ENCODE results near the gene SUPT5H.
"Not testable (repeated sequence)": the region's sequence is repeated elsewhere in the genome, so short reads cannot be mapped to it uniquely, and the experiment has no call there.

The SUPT5H gene

DNA sequence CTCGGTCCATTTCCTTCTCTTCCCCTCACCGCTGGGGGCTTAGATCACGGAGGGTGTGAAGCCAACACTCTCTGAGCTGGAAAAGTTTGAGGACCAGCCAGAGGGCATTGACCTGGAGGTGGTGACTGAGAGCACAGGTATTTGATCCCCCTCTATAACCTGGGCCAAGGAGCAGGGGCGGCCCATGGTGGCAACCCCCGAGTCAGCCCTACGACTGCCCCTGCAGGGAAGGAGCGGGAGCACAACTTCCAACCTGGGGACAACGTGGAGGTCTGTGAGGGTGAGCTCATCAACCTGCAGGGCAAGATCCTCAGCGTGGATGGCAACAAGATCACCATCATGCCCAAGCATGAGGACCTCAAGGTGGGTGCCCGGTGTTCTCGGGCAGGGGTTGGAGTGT, 23.7 kb downstream of the SUPT5H start:
- DNase-seq, result no peak

DNA sequence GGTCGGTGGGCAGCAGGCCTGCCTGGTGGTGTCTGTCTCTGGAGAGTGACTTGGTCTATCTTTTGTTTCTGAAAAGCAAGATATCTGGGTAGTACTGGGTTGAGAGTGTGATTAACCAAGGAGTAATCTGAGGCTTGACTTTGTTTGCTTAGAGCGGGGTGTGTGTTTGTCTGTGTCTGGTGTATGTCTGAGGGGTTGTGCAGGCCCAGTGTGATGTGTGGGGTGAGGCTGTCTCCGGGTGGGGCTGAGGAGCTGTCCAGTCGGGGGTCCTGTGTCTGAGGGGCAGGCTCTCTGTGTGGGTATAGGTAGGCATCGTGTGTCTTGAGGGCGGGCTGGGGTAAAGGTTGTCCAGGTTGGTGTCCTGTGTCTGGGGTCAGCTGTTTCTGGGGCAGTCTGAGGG, 24.2 kb downstream of the SUPT5H start:
- DNase-seq, result no peak

DNA sequence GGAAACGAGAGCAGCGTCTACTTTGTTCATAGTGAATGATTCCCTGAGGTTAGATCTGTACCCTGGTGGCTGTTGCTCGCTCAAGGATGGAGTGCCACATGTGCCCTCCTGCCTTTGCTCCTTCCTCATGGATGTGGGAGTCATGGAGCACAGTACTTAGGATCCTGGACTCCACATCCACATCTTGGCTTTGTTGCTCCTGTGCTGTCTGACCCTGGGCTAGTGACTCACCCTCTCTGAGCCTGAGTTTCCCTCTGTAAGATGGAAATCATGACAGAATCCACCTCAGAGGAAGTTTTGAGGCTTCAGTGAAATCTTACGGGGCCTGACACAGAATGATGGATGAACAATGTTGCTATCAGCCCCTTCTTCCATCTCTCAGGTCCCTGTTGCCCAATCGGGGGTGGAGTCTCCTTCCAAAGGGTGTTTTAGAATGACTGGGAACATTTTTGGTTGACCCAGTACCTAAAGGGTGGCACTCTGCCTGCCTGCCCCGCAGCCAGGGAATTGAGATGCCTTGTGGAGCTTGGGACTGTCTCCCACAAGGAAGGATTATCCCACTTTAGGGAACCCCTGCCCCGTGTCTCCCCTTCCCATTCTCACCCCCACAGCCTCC, 25.4 kb downstream of the SUPT5H start:
- DNase-seq, result no peak

DNA sequence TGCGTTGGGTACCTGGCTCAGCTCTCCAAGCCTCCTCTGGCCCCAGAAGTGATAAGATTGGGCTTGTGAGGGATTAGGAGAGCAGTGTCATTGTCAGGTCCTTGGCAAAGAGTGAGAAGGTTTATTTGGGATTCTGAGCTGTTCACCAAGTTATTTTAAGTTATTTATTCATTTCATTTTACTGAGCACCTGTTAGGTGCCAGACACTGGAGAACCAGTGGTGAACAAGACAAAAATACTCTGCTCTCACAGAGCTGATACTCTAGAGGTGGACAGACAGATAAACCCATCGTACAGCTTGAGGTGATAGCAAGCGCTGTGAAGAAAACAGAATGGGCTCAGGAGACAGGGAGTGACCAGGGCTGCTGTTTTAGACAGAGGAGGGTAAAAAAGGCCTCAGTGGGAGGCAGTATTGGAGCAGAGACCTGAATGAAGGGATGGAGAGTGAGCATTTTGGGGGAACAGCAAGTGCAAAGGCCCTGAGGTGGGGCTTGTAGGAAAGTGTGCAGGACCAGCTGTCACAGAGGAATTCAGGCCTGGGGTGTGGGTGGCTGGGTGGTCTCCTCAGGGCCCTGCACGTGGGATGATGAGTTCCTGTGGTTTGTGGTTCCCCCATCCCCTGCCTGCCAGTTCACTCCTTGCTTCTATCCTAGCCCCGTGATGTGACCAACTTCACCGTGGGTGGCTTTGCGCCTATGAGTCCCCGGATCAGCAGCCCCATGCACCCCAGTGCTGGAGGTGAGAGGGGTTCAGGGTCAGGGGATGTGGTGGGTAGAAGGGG, 26.6 kb downstream of the SUPT5H start:
- DNase-seq, result no peak

DNA sequence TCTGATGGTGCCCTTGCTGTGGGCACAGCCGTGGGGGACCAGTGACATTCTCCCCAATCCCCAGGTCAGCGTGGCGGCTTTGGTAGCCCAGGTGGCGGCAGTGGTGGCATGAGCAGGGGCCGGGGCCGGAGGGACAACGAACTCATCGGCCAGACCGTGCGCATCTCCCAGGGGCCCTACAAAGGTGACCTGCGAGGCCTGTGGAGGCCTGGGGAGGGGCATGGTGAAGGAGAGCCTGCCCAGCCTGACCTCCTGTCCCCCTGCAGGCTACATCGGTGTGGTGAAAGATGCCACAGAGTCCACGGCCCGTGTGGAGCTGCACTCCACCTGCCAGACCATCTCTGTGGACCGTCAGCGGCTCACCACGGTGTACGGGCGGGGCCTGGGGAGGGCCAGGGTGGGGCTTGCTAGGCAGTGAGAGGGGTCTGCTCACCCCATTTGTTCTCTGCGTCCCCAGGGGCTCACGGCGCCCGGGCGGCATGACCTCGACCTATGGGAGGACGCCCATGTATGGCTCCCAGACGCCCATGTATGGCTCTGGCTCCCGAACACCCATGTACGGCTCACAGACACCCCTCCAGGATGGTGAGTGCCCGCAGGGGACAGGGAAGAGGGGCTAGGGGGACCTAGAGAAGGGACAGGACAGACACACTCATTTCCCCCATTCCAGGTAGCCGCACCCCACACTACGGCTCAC, 27.5 kb downstream of the SUPT5H start:
- DNase-seq, result no peak

DNA sequence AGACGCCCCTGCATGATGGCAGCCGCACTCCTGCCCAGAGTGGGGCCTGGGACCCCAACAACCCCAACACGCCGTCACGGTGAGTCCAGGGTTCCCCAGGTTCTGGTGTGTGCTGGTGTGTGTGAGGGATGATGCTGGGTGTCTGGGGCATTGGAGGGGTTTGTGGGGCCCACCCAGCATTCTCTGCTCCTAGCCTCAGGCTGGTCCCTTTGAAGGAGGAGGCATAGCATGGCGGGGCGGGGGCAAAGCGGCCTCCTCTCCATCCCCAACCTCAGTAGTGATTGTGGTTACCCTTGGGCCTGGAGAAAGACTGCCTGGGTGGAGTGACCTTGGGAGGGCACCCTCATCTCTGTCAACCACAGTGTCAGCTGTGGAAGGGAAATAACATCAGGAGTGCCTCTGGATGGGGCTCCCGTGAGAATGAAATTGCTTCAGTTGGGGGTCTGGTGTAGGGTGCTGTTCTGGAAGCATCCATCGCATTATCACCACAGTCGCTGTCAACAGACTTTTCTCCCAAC, 28.1 kb downstream of the SUPT5H start:
- no peak for DNase-seq

DNA sequence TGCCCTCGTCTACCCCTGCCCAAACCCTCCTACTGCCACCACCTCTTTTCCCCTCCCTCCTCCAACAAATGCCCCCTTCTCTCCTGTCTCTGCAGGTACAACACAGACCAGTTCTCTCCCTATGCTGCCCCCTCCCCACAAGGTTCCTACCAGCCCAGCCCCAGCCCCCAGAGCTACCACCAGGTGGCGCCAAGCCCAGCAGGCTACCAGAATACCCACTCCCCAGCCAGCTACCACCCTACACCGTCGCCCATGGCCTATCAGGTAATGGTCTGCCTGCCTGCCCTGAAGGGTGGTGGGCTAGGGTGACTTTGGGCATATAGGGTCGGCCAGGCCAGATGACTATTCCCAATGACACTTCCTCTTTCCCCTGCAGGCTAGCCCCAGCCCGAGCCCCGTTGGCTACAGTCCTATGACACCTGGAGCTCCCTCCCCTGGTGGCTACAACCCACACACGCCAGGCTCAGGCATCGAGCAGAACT, 28.8 kb downstream of the SUPT5H start:
- DNase-seq, result peak; percentile 51

DNA sequence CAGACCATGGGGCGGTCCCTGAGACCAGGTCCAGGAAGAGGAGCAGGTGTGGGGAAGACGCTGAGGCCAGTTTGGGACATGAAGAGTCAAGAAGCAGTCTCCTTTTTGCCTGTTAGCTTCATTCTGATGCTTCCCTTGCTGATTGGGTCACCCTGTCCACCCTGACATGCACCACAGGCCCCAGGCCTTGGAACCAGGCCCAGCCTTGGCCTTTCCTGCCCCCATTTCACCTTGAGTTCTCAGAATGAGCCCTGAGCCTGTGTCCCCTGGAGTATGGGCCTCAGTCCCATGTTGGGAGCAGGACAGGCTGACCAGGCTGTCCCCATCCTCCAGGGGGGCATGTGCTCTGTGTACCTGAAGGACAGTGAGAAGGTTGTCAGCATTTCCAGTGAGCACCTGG, 30.4 kb downstream of the SUPT5H start:
- no peak for DNase-seq

DNA sequence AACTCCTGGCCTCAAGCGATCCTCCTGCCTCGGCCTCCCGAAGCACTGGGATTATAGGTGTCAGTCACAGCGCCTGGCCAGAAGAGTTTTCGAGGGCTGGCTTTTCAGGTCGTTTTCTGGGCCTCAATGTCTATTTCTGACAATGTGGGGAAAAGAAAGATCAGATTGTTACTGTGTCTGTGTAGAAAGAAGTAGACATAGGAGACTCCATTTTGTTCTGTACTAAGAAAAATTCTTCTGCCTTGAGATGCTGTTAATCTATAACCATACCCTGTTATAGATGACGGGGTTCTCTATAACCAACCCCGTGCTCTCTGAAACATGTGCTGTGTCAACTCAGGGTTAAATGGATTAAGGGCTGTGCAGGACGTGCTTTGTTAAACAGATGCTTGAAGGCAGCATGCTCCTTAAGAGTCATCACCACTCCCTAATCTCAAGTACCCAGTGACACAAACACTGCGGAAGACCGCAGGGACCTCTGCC, 34.0 kb downstream of the SUPT5H start:
- not testable (repeated sequence) for DNase-seq

DNA sequence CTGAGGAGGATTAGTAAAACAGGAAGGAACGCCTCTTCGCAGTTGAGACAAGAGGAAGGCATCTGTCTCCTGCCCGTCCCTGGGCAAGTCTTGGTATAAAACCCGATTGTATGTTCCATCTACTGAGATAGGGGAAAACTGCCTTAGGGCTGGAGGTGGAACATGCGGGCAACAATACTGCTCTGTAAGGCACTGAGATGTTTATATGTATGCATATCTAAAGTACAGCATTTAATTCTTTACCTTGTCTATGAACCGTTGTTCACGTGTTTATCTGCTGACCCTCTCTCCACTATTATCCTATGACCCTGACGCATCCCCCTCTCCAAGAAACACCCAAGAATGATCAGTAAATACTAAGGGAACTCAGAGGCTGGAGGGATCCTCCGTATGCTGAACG, 34.5 kb downstream of the SUPT5H start:
- DNase-seq, result no peak

DNA sequence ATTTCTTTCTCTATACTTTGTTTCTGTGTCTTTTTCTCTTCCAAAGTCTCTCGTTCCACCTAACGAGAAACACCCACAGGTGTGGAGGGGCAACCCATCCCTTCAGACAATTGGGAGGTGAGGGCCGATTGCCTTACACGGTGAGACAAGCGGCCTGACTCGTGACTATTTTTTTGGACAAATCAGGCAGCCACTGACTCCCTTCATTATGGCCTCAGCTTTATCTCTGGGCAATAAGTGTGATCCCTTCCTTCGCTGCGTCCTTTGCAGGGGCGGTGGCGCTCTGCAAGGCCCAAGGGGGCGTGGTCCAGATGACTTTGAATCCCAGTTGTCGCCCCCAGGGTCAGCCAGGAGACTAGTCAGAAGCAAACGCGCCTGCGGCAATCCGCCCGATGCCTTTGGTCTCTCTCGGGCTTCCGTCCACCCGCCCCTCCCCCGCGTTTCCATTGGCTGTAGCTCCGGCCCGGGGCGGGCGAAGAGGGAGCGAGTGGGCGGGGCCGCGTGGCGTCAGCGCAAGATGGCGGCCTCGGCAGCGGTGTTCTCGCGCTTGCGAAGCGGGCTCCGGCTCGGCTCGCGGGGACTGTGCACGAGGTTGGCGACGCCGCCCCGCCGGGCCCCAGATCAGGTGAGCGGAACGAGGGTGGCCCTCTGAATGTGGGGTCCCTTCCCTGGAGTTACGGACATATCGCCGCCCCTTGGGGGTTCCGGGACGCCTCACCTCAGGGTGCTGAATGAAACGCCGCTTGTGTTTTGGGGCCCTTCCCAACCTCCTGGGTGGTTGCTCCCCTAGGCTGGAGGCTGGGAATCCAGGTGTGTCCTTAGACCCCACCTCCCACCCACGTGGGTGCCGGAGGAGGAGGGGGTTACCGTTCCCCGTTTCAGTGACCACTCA, 35.2 kb downstream of the SUPT5H start, which contains the start of gene TIMM50:
TSS of gene TIMM50 (plus strand) at position 502 of the 892 bp plus-strand sequence. CDS start at position 518, 16 bp downstream.
- DNase-seq, result peak; percentile 99

DNA sequence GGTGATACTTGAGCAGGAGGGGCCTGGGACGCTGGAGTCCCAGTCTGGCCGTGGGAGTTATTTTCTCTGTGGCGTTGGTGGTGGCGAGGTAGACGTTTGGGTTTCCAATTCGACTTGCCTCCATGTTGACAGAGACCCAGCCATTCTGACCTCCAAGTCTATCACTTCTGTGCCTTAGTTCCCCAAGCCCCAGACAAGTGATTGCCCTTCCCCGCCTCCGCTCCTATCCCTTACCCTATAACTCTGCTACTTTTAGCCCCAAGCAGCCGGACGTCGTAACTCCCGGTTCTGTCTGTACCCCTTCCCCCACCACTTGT, 35.8 kb downstream of the SUPT5H start:
- DNase-seq, result no peak

DNA sequence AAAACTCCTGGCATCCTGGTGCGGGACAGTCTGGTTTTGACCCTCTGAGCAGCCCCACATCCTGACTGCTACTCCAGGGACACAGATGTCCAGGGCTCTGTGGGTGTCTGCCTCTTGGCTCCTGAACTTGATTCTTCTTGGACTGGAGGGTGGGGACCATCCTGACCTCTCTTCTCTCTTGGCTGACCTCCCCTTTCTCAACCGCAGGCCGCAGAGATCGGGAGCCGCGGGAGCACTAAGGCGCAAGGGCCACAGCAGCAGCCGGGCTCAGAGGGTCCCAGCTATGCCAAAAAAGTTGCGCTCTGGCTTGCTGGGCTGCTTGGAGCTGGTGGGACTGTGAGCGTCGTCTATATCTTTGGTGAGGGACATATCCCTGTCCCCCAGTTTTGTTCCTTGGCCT, 36.3 kb downstream of the SUPT5H start:
- DNase-seq, result no peak

DNA sequence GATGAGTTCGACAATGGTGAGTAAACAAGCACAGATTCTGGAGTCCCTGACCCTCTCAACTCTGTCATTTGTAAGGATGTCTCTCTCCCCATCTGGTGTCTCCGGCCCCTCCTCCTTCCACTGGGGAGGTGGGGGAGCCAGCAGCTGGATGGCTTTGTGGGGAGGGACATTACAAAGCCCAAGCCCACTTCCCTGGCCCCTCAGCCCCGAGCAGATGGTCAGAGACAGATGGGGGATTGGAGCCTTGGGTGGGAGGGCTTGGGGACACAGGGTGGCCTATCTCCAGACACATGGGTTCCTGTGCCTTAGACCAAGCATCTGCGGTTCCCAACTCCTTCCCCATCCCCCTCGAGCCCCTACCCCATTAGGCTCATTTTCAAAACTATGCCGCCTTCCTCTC, 37.8 kb downstream of the SUPT5H start:
- no peak for DNase-seq

DNA sequence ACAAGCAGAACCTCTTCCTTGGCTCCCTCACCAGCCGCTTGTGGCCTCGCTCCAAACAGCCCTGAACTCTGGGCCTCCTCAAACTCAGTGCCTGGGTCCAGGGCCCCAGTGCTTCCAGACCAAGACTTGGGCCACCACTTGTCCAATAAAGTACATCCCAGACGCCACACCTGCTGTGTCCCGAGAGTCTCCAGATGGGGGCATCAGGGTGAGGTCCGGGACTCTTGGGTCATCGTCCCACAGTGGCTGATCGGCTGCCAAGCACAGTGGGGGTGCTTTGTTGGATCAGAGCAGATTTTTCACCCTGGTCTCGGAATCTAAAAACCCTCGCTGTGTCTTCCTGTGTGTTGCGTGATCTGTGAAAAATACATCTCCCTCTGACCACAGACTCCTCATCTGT, 44.4 kb downstream of the SUPT5H start:
- DNase-seq, result no peak

DNA sequence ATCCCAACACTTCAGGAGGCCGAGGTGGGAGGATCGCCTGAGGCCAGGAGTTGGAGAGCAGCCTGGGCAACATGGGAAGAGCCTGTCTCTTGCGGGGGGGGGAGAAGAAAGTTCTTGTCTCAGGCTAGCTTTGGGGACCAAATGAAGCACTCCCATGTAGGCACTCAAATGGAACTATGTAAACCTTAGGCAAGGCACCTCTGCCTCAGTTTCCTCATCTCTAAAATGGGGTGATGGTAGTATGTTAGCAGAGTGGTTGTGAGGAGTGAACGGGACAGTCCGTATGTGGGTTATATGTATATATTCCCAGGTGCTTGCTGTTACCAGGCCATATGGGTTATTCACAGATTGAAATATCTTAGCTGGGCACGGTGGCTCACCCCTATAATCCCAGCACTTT, 46.8 kb downstream of the SUPT5H start:
- DNase-seq, result no peak

DNA sequence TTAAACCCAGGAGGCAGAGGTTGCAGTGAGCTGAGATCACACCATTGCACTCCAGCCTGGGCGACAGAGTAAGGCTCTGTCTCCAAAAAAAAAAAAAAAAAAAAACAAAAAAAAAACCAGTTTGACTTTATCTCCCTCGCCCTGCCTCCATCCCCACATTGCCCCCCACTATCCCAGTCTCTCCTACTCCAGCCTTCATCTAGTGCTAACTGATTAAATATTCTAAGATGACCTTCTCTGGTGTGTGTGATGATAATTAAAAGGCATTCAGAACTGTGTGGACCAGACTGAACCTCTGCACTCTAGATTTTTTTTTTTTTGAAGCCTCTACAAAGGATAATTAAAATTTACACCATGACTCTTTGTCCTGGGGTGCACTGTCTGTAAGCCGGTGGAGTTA, 47.4 kb downstream of the SUPT5H start:
- DNase-seq, result no peak

DNA sequence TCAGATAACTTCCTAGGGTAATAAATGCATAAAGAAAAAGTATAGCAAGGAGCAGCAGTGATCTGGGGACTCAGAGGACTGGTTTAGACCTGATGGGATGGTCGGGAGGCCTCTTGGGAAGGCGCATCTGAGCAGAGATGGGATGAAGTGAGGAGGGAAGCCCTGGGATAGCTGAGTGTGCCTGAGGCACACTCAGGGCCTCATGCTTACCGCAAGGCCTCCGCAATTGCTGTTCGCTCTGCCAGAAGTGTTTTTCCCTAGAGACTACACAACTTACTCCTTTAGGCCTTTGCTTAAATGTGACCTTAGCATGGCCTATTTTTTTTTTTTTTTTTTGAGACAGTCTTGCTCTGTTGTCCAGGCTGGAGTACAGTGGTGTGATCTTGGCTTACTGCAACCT, 49.3 kb downstream of the SUPT5H start:
- no peak for DNase-seq

DNA sequence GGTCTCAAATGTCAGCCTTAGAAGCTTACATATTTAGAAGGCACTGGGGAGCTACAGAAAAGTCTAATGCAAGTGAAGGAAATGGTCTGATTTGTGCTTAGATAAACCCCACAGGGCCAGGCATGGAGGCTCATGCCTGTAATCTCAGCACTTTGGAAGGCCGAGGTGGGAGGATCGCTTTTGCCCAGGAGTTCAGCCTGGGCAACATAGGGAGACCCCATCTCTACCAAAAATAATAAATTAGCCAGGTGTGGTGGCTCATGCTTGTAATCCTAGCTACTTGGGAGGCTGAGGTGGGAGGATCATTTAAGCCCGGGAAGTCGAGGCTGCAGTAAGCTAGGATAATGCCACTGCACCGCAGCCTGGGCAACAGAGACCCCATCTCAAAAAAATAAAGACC, 50.7 kb downstream of the SUPT5H start:
- DNase-seq, result no peak

DNA sequence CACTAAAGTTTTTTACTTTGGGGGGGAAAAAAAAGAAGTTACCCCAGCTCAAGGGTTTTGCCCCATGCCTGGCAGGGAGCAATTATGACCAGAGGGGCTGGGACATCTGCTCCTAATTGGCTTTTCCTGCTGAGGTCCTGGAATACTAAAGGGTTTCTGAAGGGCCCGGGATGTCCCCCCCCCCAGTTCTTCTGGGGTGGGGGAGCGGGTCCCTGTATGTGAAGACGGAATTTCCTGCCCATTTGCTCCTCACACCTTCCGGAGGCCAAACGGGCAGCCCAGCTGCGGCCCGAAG, 52.3 kb downstream of the SUPT5H start:
- no peak for DNase-seq

DNA sequence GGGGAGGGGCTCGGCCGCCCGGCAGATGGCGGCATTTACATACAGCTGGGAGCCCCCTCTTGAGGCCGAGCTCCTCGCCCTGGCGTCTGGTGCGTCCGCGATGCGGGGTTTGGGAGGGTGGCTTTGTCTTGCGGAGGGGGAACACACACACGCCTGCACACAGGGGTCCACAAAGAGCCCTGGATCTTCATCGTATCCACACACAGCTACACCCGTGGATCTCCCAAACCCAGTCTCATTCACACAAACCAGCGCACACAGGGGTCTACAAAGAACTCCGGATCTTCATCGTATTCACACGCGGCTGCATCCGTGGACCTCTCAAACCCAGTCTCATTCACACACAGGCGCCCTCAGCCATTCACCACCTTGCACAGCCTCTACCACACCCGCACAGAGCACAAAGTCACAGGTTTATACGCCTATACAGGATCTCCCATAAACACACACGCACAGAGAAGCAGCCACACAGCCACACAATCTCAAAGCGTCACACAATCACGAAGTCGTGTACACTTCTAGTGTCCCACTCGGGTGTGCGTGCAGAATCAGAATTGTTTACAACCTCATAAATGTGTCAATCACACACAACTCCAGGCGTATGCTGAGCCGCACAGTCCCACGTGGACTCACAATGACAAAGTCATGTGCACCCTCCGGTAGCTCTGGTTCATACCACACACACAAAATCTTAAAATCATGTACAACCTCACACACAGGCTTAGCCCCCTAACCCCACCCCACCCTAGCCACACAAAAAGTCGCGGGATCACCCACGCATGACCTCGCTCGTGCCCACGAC, 52.8 kb downstream of the SUPT5H start:
- peak; percentile 88 for DNase-seq
